HUES48 (cell line): ENCODE results near the gene AKAP11.
A peak's percentile ranks its signal among the peaks of the same experiment; 100 is the strongest.

Source experiments
- H3K27ac ChIP-seq: one replicate; pipeline ENCODE4 v1.7.0; 2013; ENCODE audit warnings: low read depth, low read length, inconsistent platforms
- H3K27me3 ChIP-seq: 2 replicates; pipeline ENCODE4 v1.6.1; 2013; ENCODE audit warnings: mild to moderate bottlenecking, low read length; ENCODE audit not compliant: control insufficient read depth, insufficient read depth
- H3K36me3 ChIP-seq: 2 replicates; pipeline ENCODE4 v1.6.1; 2013; ENCODE audit warnings: low read length; ENCODE audit not compliant: control insufficient read depth, insufficient read depth
- H3K4me1 ChIP-seq: 2 replicates; pipeline ENCODE4 v1.6.1; 2013; ENCODE audit warnings: mild to moderate bottlenecking, low read length; ENCODE audit not compliant: control insufficient read depth, insufficient read depth
- H3K4me3 ChIP-seq: 2 replicates; pipeline ENCODE4 v1.5.1; 2013; ENCODE audit warnings: mild to moderate bottlenecking, low read depth, low read length
- H3K9ac ChIP-seq: 2 replicates; pipeline ENCODE4 v1.6.1; 2013; ENCODE audit warnings: mild to moderate bottlenecking, low read depth, low read length, moderate library complexity
- H3K9me3 ChIP-seq: 2 replicates; pipeline ENCODE4 v1.6.1; 2013; ENCODE audit warnings: low read length; ENCODE audit not compliant: control insufficient read depth, insufficient read depth

The AKAP11 gene

GRCh38 chr13:42246541-42246940, 25.4 kb upstream of the AKAP11 start:
- Histone ChIP-seq H3K27me3 (no peaks in the 10 kb centered on the region), H3K9me3 (no peaks in the 10 kb centered on the region), H3K36me3 (no peaks in the 10 kb centered on the region), H3K4me3 (no peak overlapping the region), H3K27ac (no peak overlapping the region), H3K4me1 (no peaks in the 10 kb centered on the region), H3K9ac (no peak overlapping the region)

- Histone ChIP-seq H3K9ac (no peak overlapping the region), H3K27ac (no peak overlapping the region), H3K36me3 (no peaks in the 10 kb centered on the region), H3K9me3 (no peaks in the 10 kb centered on the region), H3K27me3 (no peaks in the 10 kb centered on the region), H3K4me3 (no peak overlapping the region), H3K4me1 (no peaks in the 10 kb centered on the region)
Observed at GRCh38 chr13:42247883-42248282, 24.1 kb upstream of the AKAP11 start.

- Histone ChIP-seq H3K9ac (no peak overlapping the region), H3K9me3 (no peaks in the 10 kb centered on the region), H3K27ac (no peak overlapping the region), H3K4me3 (no peak overlapping the region), H3K27me3 (no peaks in the 10 kb centered on the region), H3K4me1 (peaks cover 7% of the 10 kb centered on the region; the same call in 1 of the 2 replicates), H3K36me3 (no peaks in the 10 kb centered on the region)
Observed at GRCh38 chr13:42255886-42256285, 16.1 kb upstream of the AKAP11 start.

GRCh38 chr13:42258747-42259146, 13.2 kb upstream of the AKAP11 start:
- no peak overlapping the region for H3K27ac ChIP-seq
- no peaks in the 10 kb centered on the region for H3K9me3 ChIP-seq
- H3K4me3 ChIP-seq, result no peak overlapping the region
- no peaks in the 10 kb centered on the region for H3K36me3 ChIP-seq
- H3K27me3 ChIP-seq, result no peaks in the 10 kb centered on the region
- peaks cover 7% of the 10 kb centered on the region; the same call in 1 of the 2 replicates for H3K4me1 ChIP-seq
- H3K9ac ChIP-seq, result no peak overlapping the region

GRCh38 chr13:42259515-42259914, 12.4 kb upstream of the AKAP11 start:
- no peak overlapping the region for H3K9ac ChIP-seq
- H3K27ac ChIP-seq, result no peak overlapping the region

GRCh38 chr13:42260903-42261654, 10.9 kb upstream of the AKAP11 start:
- Histone ChIP-seq H3K36me3 (no peaks in the 10 kb centered on the region), H3K4me1 (peaks cover 7% of the 10 kb centered on the region; the same call in 1 of the 2 replicates), H3K27ac (no peak overlapping the region), H3K4me3 (no peak overlapping the region), H3K9ac (no peak overlapping the region), H3K9me3 (no peaks in the 10 kb centered on the region), H3K27me3 (no peaks in the 10 kb centered on the region)

More at GRCh38 chr13:42259515-42259914, 12.4 kb upstream of the AKAP11 start:
- H3K36me3 ChIP-seq, result no peaks in the 10 kb centered on the region
- H3K4me1 ChIP-seq, result peaks cover 7% of the 10 kb centered on the region; the same call in 1 of the 2 replicates
- H3K27me3 ChIP-seq, result no peaks in the 10 kb centered on the region
- H3K4me3 ChIP-seq, result no peak overlapping the region
- no peaks in the 10 kb centered on the region for H3K9me3 ChIP-seq

GRCh38 chr13:42266473-42266872, 5.5 kb upstream of the AKAP11 start:
- Histone ChIP-seq H3K9ac (no peak overlapping the region), H3K4me1 (no peaks in the 10 kb centered on the region), H3K4me3 (no peak overlapping the region)

GRCh38 chr13:42270160-42270856, 1.6 kb upstream of the AKAP11 start:
- Histone ChIP-seq H3K9ac (no peak overlapping the region), H3K4me1 (peaks cover 14% of the 10 kb centered on the region), H3K4me3 (peak overlapping the region; percentile 79; the same call in 1 of the 2 replicates), H3K36me3 (no peaks in the 10 kb centered on the region), H3K27ac (no peak overlapping the region), H3K9me3 (peaks cover 9% of the 10 kb centered on the region; the same call in 1 of the 2 replicates), H3K27me3 (no peaks in the 10 kb centered on the region)

More at GRCh38 chr13:42266473-42266872, 5.5 kb upstream of the AKAP11 start:
- H3K9me3 ChIP-seq, result peaks cover 9% of the 10 kb centered on the region; the same call in 1 of the 2 replicates
- no peaks in the 10 kb centered on the region for H3K36me3 ChIP-seq
- H3K27ac ChIP-seq, result no peak overlapping the region
- H3K27me3 ChIP-seq, result no peaks in the 10 kb centered on the region

- Histone ChIP-seq H3K4me3 (peak overlapping the region; percentile 79), H3K9ac (no peak overlapping the region), H3K27ac (peak overlapping the region; percentile 82), H3K27me3 (no peaks in the 10 kb centered on the region), H3K36me3 (no peaks in the 10 kb centered on the region), H3K9me3 (peaks cover 9% of the 10 kb centered on the region; the same call in 1 of the 2 replicates), H3K4me1 (peaks cover 14% of the 10 kb centered on the region)
Observed at GRCh38 chr13:42270857-42271215, 1.1 kb upstream of the AKAP11 start.

- Histone ChIP-seq H3K27ac (peak overlapping the region; percentile 82), H3K36me3 (no peaks in the 10 kb centered on the region)
Observed at GRCh38 chr13:42271337-42272114, 426 bp upstream of the AKAP11 start.

More at GRCh38 chr13:42271337-42272114, 426 bp upstream of the AKAP11 start:
- H3K9ac ChIP-seq, result peak overlapping the region; percentile 59
- H3K9me3 ChIP-seq, result peaks cover 9% of the 10 kb centered on the region; the same call in 1 of the 2 replicates
- H3K27me3 ChIP-seq, result no peaks in the 10 kb centered on the region
- H3K4me3 ChIP-seq, result peak overlapping the region; percentile 79
- H3K4me1 ChIP-seq, result peaks cover 18% of the 10 kb centered on the region
